Measurements from ENCODE around the gene TSHZ2. TPM values are rescaled to one million over a fixed set of nuclear protein-coding genes. Genes with fewer than 3 reads are reported as not detected.
"Not testable (repeated sequence)": the region's sequence is repeated elsewhere in the genome, so short reads cannot be mapped to it uniquely, and the experiment has no call there.

The TSHZ2 gene
- total RNA-seq, 2 donors from 2014 or later = 34.6 to 50.0 TPM

- intact Hi-C loops (cut with DNase I) = no loop called here
- DNase-seq (ENCODE audit: low spot score) = no peak
Observed at GRCh38 chr20:53017206-53017605, 45.0 kb downstream of the TSHZ2 start.

- intact Hi-C loops (cut with DNase I) = no loop called here
- no peak for DNase-seq (ENCODE audit: low spot score)
Observed at GRCh38 chr20:53019464-53019863, 47.3 kb downstream of the TSHZ2 start.

GRCh38 chr20:53020376-53020775 lies 48.2 kb downstream of the TSHZ2 start:
- intact Hi-C loops (cut with DNase I) = no loop called here
- no peak for DNase-seq (ENCODE audit: low spot score)

GRCh38 chr20:53020834-53021233 lies 48.7 kb downstream of the TSHZ2 start:
- intact Hi-C loops (cut with DNase I) = no loop called here
- no peak for DNase-seq (ENCODE audit: low spot score)

GRCh38 chr20:53021934-53022333 lies 49.8 kb downstream of the TSHZ2 start:
- intact Hi-C loops (cut with DNase I) = no loop called here

GRCh38 chr20:53023732-53024520 lies 51.8 kb downstream of the TSHZ2 start:
- no peak for DNase-seq (ENCODE audit: low spot score)
- intact Hi-C loops (cut with DNase I) = no loop called here

More at GRCh38 chr20:53021934-53022333, 49.8 kb downstream of the TSHZ2 start:
- no peak for DNase-seq (ENCODE audit: low spot score)

- DNase-seq (ENCODE audit: low spot score); intact Hi-C loops (cut with DNase I): not testable (repeated sequence)
Observed at GRCh38 chr20:53024653-53025052, 52.5 kb downstream of the TSHZ2 start.

- DNase-seq (ENCODE audit: low spot score) = no peak
- intact Hi-C loops (cut with DNase I) = no loop called here
Observed at GRCh38 chr20:53027089-53027488, 54.9 kb downstream of the TSHZ2 start.

GRCh38 chr20:53028337-53029007 lies 56.3 kb downstream of the TSHZ2 start:
- DNase-seq (ENCODE audit: low spot score) = no peak
- intact Hi-C loops (cut with DNase I) = no loop called here

- intact Hi-C loops (cut with DNase I) = no loop called here
- no peak for DNase-seq (ENCODE audit: low spot score)
Observed at GRCh38 chr20:53030061-53030460, 57.9 kb downstream of the TSHZ2 start.

GRCh38 chr20:53032046-53032445 lies 59.9 kb downstream of the TSHZ2 start:
- no peak for DNase-seq (ENCODE audit: low spot score)
- intact Hi-C loops (cut with DNase I) = no loop called here

- DNase-seq (ENCODE audit: low spot score) = no peak
Observed at GRCh38 chr20:53032478-53032932, 60.3 kb downstream of the TSHZ2 start.

GRCh38 chr20:53033176-53033575 lies 61.0 kb downstream of the TSHZ2 start:
- DNase-seq (ENCODE audit: low spot score) = no peak
- intact Hi-C loops (cut with DNase I) = no loop called here

More at GRCh38 chr20:53032478-53032932, 60.3 kb downstream of the TSHZ2 start:
- intact Hi-C loops (cut with DNase I) = no loop called here

GRCh38 chr20:53034899-53035298 lies 62.7 kb downstream of the TSHZ2 start:
- intact Hi-C loops (cut with DNase I) = no loop called here
- DNase-seq (ENCODE audit: low spot score) = no peak

- DNase-seq (ENCODE audit: low spot score) = no peak
- intact Hi-C loops (cut with DNase I) = no loop called here
Observed at GRCh38 chr20:53036992-53037391, 64.8 kb downstream of the TSHZ2 start.

GRCh38 chr20:53037621-53038020 lies 65.5 kb downstream of the TSHZ2 start:
- DNase-seq (ENCODE audit: low spot score) = no peak

GRCh38 chr20:53038299-53038698 lies 66.1 kb downstream of the TSHZ2 start:
- DNase-seq (ENCODE audit: low spot score) = no peak
- intact Hi-C loops (cut with DNase I) = no loop called here

More at GRCh38 chr20:53037621-53038020, 65.5 kb downstream of the TSHZ2 start:
- intact Hi-C loops (cut with DNase I) = no loop called here

- intact Hi-C loops (cut with DNase I) = no loop called here
- DNase-seq (ENCODE audit: low spot score) = peak; percentile 84
Observed at GRCh38 chr20:53040693-53041589, 68.8 kb downstream of the TSHZ2 start.

- intact Hi-C loops (cut with DNase I) = no loop called here
- DNase-seq (ENCODE audit: low spot score) = no peak
Observed at GRCh38 chr20:53042521-53042920, 70.4 kb downstream of the TSHZ2 start.

GRCh38 chr20:53044296-53044695 lies 72.1 kb downstream of the TSHZ2 start:
- no peak for DNase-seq (ENCODE audit: low spot score)
- intact Hi-C loops (cut with DNase I) = no loop called here
